ENCODE measurements around the gene CDH4. TPM values are rescaled to one million over a fixed set of nuclear protein-coding genes. Genes with fewer than 3 reads are reported as not detected.

Gene CDH4
- total and polyA plus RNA-seq, 2 of the 13 experiments (the other 11 are each of a cell fraction or from before 2014, with no cell fraction given) = not detected

- Histone ChIP-seq H3K36me3 (replicated peaks in 1 of 2; ENCODE audit: control insufficient read depth in 1 of 2, insufficient read depth in 2 of 2, low read length in 2 of 2) (no peaks in the 10 kb centered on the region), H3K79me2 (ENCODE audit: insufficient read depth, low read length) (no peaks in the 10 kb centered on the region), H3K4me2 (ENCODE audit: low read depth, low read length) (no peak overlapping the region), H3K27ac (ENCODE audit: extremely low read length, insufficient read depth, low read length) (no peak overlapping the region), H4K20me1 (ENCODE audit: insufficient read depth, low read length) (no peaks in the 10 kb centered on the region; the same call in 1 of the 2 replicates), H3K27me3 (ENCODE audit: control insufficient read depth in 1 of 2, insufficient read depth in 2 of 2, low read length in 2 of 2) (peaks cover 7 to 78% of the 10 kb centered on the region in 2 experiments; a peak in 4 of 5 replicates), H2AFZ (ENCODE audit: low read length) (no peak overlapping the region), H3K9me3 (ENCODE audit: low read length) (no peaks in the 10 kb centered on the region), H3K4me1 (ENCODE audit: insufficient read depth, low read length) (no peaks in the 10 kb centered on the region), H3K4me3 (replicated peaks in 1 of 3; ENCODE audit: insufficient read depth in 1 of 3, low read depth in 2 of 3, low read length in 3 of 3) (no peak overlapping the region), H3K9ac (ENCODE audit: insufficient read depth, low read depth, low read length) (no peak overlapping the region)
- intact Hi-C loops (cut with micrococcal nuclease; ENCODE audit: unreplicated experiment) = no loop called here
- ATAC-seq = no peak
- ChIA-PET POLR2A (no interaction called here), CTCF (ENCODE audit: low intra/inter-chr PET ratio, low total read pairs) (no interaction called here)
- in situ Hi-C loops (cut with HindIII; ENCODE audit: extremely low pct_ligation_motif_present, low pct_unique_long_range_greater_than_20kb) = no loop called here
- FAIRE-seq = no peak
- no peak for TF ChIP-seq GRHL1 (CRISPR knock-in tag; conservative IDR thresholded peaks at IDR 0.05)
- TF ChIP-seq NFE2L2 (IDR thresholded peaks at IDR 0.05; ENCODE audit: low read length) = no peak
- TF ChIP-seq SNAPC2 (CRISPR knock-in tag; IDR thresholded peaks at IDR 0.05) = no peak
- TF ChIP-seq SMYD3 (CRISPR knock-in tag; IDR thresholded peaks at IDR 0.05) = no peak
- TF ChIP-seq POLR2AphosphoS5 (IDR thresholded peaks at IDR 0.05; ENCODE audit: low read depth, low read length) = no peak
- TF ChIP-seq PAF1 (CRISPR knock-in tag; IDR thresholded peaks at IDR 0.05) = no peak
- TF ChIP-seq KLF9 (CRISPR knock-in tag; IDR thresholded peaks at IDR 0.05; ENCODE audit: low read depth) = no peak
- TF ChIP-seq ZNF660 (CRISPR knock-in tag; IDR thresholded peaks at IDR 0.05; ENCODE audit: borderline replicate concordance, low read depth) = no peak
- TF ChIP-seq ZNF720 (CRISPR knock-in tag; IDR thresholded peaks at IDR 0.05) = no peak
- no peak for TF ChIP-seq AHR (CRISPR knock-in tag; IDR thresholded peaks at IDR 0.05)
- no peak for TF ChIP-seq CREBL2 (CRISPR knock-in tag; IDR thresholded peaks at IDR 0.05; ENCODE audit: borderline replicate concordance)
- TF ChIP-seq ZNF275 (CRISPR knock-in tag; IDR thresholded peaks at IDR 0.05; ENCODE audit: borderline replicate concordance) = no peak
- TF ChIP-seq SOX13 (IDR thresholded peaks at IDR 0.05) = no peak
- TF ChIP-seq SOX13 (CRISPR knock-in tag; conservative IDR thresholded peaks at IDR 0.05 in 1 of 2, IDR thresholded peaks at IDR 0.05 in 1 of 2) = no peak
- 20% methylated on average over 3 of the region's 6 CpGs for WGBS (ENCODE audit: low lambda C conversion rate)
- no TSS peak for BruUV-seq (replicated peaks)
- no peak for DNase-seq (ENCODE audit: low spot score)
These were observed 406.5 kb downstream of the CDH4 start for GRCh38 chr20:61658563-61658962.

All from HepG2 (cell line).